Measurements from ENCODE around the gene PANX3. TPM values are rescaled to one million over a fixed set of nuclear protein-coding genes. Genes with fewer than 3 reads are reported as not detected.

Gene PANX3
- total RNA-seq, 1 donor from 2014 or later: 0.21 TPM

DNA sequence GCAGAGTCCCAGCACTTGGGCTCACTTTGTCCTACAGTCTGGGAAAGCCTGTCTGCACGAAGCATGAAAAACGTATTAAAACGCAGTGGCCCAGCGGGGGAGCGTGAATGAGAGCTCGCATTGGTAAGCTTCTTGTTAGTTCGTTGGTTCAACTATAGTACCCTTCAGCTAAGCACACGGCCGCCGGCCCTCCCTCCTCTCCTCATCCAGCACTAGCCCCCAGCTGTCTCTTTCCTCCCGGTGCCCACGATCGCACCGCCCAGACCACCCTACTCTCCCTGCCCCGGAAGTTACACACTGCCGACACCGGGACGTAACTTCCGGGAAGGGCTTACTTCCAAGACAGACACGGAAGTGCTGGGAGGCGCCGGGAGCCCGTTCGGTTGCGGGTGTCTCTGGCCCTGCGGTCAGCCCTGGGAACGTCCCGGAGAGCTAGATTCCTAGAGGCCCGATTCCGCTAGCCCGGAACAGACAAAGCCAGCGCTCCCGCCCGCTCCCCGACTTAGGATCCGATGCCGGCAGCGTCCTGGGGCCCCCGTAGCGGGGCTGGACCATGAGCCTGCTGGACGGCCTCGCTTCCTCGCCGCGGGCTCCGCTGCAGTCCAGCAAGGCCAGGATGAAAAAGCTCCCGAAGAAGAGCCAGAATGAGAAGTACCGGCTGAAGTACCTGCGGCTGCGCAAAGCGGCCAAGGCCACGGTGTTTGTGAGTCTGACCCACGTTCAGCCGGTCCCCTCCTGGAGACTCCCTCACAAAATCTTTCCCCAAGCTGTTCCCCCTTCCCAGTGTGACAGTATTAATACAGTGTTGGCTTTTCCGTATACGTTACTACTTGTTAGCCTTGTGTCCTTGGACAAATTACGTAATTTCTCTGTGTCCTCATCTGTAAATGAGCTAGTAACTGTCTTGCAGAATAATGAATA lies 11.6 kb downstream of the PANX3 start, which contains the start of gene TBRG1:
Gene TBRG1 (plus strand): TSS at position 334 of the 921 bp plus-strand sequence. CDS start 220 bp downstream, at position 554.
- H3K9me3 Mint-ChIP-seq (ENCODE audit: unreplicated experiment): no peaks in the 10 kb centered on the region
- peak within 1 kb of the TSS; percentile 95 for H3K27ac Mint-ChIP-seq (ENCODE audit: unreplicated experiment)
- TF ChIP-seq, protein P1, sequence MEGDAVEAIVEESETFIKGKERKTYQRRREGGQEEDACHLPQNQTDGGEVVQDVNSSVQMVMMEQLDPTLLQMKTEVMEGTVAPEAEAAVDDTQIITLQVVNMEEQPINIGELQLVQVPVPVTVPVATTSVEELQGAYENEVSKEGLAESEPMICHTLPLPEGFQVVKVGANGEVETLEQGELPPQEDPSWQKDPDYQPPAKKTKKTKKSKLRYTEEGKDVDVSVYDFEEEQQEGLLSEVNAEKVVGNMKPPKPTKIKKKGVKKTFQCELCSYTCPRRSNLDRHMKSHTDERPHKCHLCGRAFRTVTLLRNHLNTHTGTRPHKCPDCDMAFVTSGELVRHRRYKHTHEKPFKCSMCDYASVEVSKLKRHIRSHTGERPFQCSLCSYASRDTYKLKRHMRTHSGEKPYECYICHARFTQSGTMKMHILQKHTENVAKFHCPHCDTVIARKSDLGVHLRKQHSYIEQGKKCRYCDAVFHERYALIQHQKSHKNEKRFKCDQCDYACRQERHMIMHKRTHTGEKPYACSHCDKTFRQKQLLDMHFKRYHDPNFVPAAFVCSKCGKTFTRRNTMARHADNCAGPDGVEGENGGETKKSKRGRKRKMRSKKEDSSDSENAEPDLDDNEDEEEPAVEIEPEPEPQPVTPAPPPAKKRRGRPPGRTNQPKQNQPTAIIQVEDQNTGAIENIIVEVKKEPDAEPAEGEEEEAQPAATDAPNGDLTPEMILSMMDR (IDR thresholded peaks at IDR 0.05; ENCODE audit: unreplicated experiment): no peak
- DNase-seq (ENCODE audit: low spot score): peak; percentile 78
- peaks cover 44% of the 10 kb centered on the region for H3K4me1 Mint-ChIP-seq (ENCODE audit: unreplicated experiment)
- peak within 1 kb of the TSS; percentile 96 for H3K4me3 Mint-ChIP-seq (ENCODE audit: unreplicated experiment)
- peaks cover 4% of the 10 kb centered on the region for H3K27me3 Mint-ChIP-seq (ENCODE audit: unreplicated experiment)
- peaks cover 25% of the 10 kb centered on the region for H3K36me3 Mint-ChIP-seq (ENCODE audit: low read depth, unreplicated experiment)

DNA sequence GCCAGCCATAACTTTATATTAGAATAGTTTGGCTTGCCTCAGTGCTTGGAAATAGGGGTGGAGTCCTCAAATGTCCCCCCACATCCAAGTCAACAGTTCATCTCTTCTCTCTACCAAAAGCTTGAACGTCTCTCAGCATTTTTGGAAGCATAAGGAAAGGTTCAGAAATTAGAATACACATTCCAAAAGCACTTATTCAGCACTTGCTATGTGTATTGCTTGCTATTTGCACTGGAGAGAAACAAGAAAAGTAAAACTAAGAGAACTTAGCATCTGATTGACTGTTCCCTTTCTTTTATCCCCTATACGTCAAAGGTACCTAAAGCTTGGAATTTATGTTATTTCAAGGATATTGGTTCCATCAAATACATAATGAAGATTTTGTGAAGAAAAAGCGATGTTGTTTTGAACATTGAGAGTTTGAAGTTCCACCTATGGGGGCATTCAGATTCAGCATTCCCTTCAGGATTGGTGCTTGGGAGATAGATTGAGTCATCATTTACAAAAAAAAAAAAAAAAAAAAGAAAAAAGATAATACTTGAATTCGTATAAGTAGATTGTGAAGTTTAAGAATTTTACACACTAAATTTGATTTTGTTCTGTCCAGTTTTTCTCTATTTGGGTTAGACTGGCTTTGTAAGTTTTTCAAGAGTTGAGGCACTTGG lies 12.8 kb downstream of the PANX3 start:
- peaks cover 44% of the 10 kb centered on the region for H3K4me1 Mint-ChIP-seq (ENCODE audit: unreplicated experiment)
- H3K9me3 Mint-ChIP-seq (ENCODE audit: unreplicated experiment): no peaks in the 10 kb centered on the region
- no peak for DNase-seq (ENCODE audit: low spot score)
- TF ChIP-seq, protein P1 (IDR thresholded peaks at IDR 0.05; ENCODE audit: unreplicated experiment): no peak
- peaks cover 32% of the 10 kb centered on the region for H3K36me3 Mint-ChIP-seq (ENCODE audit: low read depth, unreplicated experiment)
- H3K27ac Mint-ChIP-seq (ENCODE audit: unreplicated experiment): no peak overlapping the region
- peak overlapping the region; percentile 96 for H3K4me3 Mint-ChIP-seq (ENCODE audit: unreplicated experiment)
- peaks cover 4% of the 10 kb centered on the region for H3K27me3 Mint-ChIP-seq (ENCODE audit: unreplicated experiment)

DNA sequence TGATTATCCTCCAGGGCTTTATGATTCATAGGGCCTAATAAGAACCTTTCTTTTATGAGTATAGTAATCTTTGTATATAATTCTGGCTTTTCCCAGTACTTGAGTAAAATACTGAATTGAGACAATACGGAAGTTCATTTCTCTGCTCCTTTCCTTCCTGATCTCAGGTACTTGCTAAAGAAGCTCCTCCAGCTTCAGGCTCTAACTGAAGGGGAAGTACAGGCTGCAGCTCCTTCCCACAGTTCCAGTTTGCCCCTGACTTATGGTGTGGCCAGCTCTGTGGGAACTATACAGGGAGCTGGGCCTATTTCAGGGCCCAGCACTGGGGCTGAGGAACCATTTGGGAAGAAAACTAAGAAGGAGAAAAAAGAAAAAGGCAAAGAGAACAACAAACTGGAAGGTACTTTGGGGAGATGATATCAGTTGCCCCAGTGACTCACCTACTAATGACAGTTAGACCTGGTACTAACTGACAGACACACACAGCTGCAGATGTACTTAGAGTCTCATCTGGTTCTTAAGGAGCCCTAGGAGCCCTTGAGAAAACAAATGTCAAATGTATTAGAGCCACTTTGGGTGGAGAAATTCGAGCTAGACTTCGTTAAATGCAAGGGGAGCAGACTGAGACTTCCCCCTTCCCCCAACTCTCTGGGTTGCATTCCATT lies 14.4 kb downstream of the PANX3 start:
- H3K27ac Mint-ChIP-seq (ENCODE audit: unreplicated experiment): peak overlapping the region; percentile 30
- peaks cover 40% of the 10 kb centered on the region for H3K36me3 Mint-ChIP-seq (ENCODE audit: low read depth, unreplicated experiment)
- H3K27me3 Mint-ChIP-seq (ENCODE audit: unreplicated experiment): peaks cover 2% of the 10 kb centered on the region
- H3K4me1 Mint-ChIP-seq (ENCODE audit: unreplicated experiment): peaks cover 44% of the 10 kb centered on the region
- no peaks in the 10 kb centered on the region for H3K9me3 Mint-ChIP-seq (ENCODE audit: unreplicated experiment)
- peak overlapping the region; percentile 89 for H3K4me3 Mint-ChIP-seq (ENCODE audit: unreplicated experiment)
- TF ChIP-seq, protein P1 (IDR thresholded peaks at IDR 0.05; ENCODE audit: unreplicated experiment): no peak
- DNase-seq (ENCODE audit: low spot score): no peak

DNA sequence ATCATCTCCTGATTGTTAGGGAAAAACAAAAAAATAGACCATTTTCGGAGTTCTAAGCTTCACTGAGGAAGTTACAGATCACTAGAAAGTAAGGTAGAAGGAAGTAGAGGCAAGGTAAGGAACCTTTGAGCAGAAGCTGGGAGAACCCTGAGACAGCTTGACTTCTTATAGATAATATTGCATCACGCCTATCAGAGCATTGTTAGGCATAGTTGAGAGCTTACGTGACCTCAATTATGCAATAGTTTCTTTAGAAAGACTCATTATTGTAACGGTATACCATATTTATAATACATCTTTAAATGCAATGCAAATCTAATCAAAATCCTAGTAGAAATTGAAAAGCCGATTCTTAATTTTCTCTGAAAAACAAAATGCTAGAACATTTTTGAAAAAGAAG lies 16.3 kb downstream of the PANX3 start:
- H3K9me3 Mint-ChIP-seq (ENCODE audit: unreplicated experiment): no peaks in the 10 kb centered on the region
- H3K27me3 Mint-ChIP-seq (ENCODE audit: unreplicated experiment): peaks cover 2% of the 10 kb centered on the region
- DNase-seq (ENCODE audit: low spot score): no peak
- peak overlapping the region; percentile 70 for H3K27ac Mint-ChIP-seq (ENCODE audit: unreplicated experiment)
- peaks cover 59% of the 10 kb centered on the region for H3K36me3 Mint-ChIP-seq (ENCODE audit: low read depth, unreplicated experiment)
- peaks cover 36% of the 10 kb centered on the region for H3K4me1 Mint-ChIP-seq (ENCODE audit: unreplicated experiment)
- H3K4me3 Mint-ChIP-seq (ENCODE audit: unreplicated experiment): no peak overlapping the region
- TF ChIP-seq, protein P1 (IDR thresholded peaks at IDR 0.05; ENCODE audit: unreplicated experiment): no peak
